ENCODE data around the gene STRN.
"Not testable (repeated sequence)": the region's sequence is repeated elsewhere in the genome, so short reads cannot be mapped to it uniquely, and the experiment has no call there.

STRN gene

GRCh38 chr2:36964496-36965058 is 1.8 kb downstream of the STRN start:
- no peak for DNase-seq (ENCODE audit: low read depth, low spot score)

DNA sequence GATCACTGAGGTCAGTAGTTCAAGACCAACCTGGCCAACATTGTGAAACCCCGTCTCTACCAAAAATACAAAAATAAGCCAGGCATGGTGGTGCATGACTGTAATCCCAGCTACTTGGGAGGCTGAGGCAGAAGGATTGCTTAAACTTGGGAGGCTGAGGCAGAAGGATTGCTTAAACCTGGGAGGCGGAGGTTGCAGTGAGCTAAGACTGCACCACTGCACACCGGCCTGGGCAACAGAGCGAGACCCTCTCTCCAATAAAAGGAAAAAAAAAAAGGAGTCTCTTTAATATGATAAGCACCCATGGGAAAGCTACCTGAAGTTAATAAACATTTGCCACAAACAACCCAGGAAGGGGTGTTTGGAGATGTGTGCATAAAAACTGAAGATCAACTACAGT is 2.6 kb downstream of the STRN start:
- DNase-seq (ENCODE audit: low read depth, low spot score) = no peak

GRCh38 chr2:36963106-36963505 is 3.2 kb downstream of the STRN start:
- DNase-seq (ENCODE audit: low read depth, low spot score) = no peak

DNA sequence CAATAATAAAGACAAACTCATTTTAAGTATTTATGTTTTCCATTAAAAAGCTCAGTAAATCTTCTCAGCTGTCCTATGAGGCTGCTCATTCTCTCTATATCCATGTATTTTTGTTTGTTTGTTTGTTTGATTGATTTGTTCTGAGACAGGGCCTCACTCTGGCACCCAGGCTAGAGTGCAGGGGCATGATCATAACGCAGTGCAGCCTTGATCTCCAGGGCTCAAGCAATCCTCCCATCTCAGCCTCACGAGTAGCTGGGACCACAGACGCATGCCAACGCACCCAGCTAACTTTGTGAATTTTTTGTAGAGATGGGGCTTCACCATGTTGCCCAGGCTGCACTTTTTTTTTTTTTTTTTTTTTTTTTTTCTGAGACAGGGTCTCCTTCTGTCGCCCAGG is 5.6 kb downstream of the STRN start:
- no peak for DNase-seq (ENCODE audit: low read depth, low spot score)

DNA sequence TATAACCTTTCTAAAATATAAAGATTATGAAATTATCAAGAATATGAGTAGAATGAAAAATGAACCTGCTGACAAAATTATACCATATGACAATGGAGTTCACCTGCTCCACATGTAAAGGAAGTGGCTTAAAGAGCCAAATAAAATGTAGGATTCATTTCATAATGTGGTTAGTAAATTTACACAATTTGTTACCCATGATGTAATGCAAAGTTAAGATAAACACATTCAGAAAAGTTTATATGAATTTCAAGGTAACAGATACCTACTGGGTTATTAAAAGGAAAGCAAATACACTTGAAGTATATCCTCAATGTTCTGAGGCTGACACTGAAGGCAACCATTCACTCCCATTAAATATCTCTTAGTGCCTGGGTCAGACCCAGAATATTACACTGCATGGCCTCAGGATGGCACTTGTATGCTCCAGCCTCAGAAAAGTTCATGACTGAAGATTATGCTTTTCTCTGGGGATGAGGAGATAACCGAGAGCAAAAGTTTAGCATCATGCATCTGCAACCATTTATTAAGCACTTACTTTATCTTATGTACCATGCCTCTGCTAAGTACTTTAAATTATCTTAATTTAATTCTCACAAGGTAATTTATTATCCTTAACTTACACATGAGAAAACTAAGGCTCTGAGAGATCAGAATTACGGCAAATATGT is 6.2 kb downstream of the STRN start:
- no peak for DNase-seq (ENCODE audit: low read depth, low spot score)

DNA sequence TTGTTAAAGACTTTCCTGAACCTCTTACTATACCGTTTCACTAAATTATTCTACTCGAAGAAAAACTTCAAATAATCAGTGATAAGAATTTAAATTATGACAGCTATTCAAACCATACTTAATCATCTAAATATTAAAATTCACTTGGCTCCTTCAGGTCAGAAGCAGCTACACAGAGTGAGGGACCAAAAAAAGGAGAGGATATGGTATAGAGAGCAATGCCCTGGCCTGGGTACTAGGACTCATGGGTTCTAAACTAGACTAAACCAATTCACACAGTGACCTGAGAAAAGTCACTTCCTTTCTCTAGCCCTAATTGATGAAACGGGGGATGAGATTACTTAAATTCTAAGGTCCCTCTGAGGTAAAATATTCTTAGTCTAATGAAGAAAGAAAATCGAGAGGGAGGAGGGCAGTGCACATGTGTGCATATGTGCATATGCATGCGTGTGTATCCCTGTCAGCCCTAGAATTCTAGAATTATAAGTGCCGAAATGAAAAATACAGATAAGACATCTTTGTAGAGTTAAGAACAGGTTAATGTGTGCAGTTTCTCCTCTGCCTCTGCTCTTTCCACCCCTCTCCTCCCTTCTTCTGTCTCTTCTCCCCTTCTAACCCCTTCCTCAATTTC is 11.2 kb downstream of the STRN start:
- no peak for DNase-seq (ENCODE audit: low read depth, low spot score)

GRCh38 chr2:36952748-36953197 is 13.6 kb downstream of the STRN start:
- DNase-seq (ENCODE audit: low read depth, low spot score) = no peak

DNA sequence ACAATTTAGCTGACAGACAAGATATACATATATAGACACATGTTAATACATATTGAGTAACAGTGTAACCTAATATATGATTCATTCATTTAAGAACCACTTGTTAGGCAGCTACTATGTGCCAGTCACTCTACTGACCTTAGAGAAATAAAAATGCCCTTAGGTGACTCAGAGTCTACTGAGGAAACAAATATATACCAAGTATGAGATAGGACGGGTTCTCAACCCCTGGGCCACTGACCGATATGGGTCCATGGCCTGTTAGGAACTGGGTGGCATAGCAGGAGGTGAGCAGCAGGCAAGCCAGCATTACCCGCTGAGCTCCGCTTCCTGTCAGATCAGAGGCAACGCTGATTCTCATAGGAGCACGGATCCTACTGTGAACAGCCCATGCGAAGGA is 14.8 kb downstream of the STRN start:
- DNase-seq (ENCODE audit: low read depth, low spot score) = no peak

DNA sequence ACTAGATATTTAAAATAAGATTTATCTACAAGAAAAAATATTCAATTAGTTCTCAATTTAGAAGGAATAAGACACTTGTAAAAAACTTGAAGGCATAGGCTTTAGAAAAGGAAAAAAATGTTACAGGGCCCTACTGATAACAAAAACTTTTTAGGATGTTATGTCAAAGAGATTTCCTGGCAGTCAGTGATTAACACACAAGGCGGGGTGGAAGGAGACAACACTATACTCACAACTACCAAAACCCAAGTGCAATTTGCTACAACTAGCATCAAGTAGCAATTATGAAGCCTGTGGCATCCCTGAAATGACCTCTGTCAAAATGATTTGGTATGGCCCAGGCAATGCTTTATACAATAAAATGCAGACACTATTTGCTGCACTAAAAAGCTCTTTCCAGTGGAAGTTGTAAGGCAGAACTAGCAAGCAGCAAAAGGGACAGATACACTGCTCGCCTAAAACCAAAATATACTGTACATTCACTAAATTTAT is 15.3 kb downstream of the STRN start:
- DNase-seq (ENCODE audit: low read depth, low spot score) = no peak

DNA sequence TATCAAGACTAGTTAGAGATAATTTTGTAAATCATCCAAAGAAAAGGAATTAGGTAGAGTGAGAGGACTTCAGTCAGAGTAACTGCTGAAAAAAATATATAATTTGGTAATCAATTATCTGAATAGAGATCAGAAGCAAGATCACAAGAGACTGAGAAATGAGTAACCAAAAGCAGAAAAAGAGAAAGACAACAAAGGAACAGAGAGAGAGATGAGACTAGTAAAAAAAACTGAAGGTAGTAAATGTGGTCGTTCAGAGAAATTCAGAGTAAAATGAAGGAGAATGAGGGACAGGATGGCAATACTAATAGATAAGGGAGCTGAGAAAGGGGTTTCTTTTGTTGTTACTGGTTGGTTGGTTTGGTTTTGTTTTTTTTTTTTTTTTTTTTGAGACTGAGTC is 16.5 kb downstream of the STRN start:
- no peak for DNase-seq (ENCODE audit: low read depth, low spot score)

GRCh38 chr2:36945240-36945639 is 21.1 kb downstream of the STRN start:
- DNase-seq (ENCODE audit: low read depth, low spot score) = not testable (repeated sequence)

DNA sequence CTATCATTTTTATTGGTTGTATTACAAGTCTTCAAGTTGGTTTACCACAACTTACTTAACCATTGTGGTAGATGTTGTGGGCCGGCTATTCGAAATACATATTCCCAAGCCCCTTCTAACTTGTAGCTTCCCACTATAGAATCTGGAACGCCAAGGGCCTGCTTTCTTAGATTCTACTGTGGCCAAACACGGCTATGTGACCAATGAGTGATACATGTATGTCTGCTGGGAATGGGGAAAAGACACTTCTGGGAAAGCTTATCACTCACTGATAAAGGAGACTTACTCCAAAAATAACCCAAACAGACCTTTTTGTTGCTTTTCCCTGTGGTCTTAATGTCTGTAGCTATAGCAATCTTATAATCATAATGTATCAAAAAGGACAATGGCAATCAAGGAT is 24.5 kb downstream of the STRN start:
- DNase-seq (ENCODE audit: low read depth, low spot score) = no peak

DNA sequence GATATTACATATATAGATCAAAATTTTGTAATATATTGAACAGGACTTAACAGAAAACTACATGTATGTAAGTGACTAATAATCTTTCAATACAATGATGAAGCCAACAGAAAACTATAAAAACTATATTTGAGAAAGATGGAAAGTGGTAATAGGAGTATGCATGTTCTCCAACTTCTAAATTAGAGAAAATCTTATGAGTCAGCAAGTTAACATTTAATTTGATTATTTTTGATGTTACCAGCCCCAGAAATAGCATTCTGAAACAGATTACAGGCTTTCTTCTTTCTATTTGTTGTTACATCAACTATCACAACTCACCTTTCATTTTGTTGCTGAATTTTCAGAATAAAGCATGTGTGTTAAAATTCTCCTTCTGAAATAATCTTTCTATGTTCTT is 29.8 kb downstream of the STRN start:
- not testable (repeated sequence) for DNase-seq (ENCODE audit: low read depth, low spot score)

- not testable (repeated sequence) for DNase-seq (ENCODE audit: low read depth, low spot score)
These were observed 34.6 kb downstream of the STRN start for GRCh38 chr2:36931688-36932087.

DNA sequence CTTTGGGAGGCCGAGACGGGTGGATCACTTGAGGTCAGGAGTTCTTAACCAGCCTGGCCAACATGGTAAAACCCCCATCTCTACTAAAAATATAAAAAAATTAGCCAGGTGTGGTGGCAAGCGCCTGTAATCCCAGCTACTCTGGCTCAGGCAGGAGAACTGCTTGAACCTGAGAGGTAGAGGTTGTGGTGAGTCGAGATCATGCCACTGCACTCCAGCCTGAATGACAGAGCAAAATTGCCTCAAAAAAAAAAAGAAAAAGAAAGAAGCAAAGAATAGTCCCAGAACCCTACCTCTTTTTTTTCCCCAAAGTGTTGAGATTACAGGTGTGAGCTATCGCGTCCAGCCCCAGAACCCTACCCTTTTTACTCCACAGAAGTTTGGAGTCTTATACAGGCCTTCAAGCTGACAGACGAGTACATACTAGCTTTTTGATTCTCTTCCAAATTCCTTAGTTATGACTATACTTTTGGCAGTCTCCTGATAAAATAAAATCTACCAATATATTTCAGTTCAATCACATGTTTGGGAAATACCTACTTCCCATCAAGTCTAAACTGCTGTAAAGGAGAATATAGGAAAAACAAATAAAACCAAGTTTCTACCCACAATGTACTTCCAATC is 35.4 kb downstream of the STRN start:
- not testable (repeated sequence) for DNase-seq (ENCODE audit: low read depth, low spot score)

DNA sequence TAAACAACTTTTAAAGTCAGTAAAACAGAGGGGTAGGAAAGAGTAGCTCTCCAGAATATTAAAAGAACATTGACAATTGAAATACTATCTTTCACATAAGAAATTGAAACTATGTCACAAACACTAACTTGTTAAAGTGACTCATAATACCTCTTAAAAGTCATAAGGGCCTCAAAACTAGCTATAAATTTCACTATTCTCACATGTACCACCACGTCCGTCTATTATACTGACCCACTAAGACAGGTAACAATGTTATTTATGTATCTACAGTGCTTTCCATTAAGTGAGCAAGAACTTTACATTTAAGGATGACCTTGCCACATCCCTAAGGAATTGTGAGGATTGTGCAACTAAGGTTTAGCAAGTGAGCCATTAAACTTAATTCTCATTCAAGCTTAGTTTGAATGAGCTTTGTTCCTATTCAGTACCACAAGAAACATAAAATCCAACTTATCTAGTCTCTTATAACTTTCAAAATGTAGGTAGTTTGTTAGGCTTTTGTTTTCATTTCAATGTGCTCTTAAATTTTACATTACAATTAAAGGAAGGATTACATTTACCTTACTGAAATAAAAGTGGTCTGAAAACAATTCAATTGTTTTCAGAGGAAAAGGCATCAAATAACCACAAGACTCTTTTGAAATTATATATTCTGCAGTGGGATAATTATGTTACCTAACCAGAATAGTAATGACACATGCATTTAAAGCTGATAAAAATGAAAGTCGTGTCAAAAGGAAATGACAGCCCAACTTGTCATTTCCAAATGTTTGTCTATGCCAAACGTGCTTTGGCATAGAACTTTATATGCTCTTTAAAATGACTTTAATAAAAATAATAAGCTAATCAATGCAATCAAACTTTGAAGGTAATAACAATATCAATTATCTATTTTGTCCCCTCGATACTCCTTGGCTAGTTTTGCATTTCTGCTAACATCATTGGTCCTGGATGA is 39.9 kb downstream of the STRN start:
- DNase-seq (ENCODE audit: low read depth, low spot score) = not testable (repeated sequence)

DNA sequence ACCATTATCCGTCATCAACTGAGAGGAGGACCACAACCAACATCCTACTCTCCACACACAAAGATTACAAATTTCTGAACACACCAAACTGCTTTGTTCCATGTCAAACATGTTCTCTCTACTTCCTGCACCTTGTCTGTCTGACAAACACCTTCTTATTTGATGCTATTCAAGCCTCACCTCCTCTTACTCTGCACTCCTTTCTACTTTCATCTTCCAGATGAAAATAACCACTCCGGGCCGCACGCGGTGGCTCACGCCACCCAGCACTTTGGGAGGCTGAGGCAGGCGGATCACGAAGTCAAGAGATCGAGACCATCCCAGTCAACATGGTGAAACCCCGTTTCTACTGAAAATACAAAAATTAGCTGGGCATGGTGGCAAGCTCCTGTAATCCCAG is 43.7 kb downstream of the STRN start:
- not testable (repeated sequence) for DNase-seq (ENCODE audit: low read depth, low spot score)

DNA sequence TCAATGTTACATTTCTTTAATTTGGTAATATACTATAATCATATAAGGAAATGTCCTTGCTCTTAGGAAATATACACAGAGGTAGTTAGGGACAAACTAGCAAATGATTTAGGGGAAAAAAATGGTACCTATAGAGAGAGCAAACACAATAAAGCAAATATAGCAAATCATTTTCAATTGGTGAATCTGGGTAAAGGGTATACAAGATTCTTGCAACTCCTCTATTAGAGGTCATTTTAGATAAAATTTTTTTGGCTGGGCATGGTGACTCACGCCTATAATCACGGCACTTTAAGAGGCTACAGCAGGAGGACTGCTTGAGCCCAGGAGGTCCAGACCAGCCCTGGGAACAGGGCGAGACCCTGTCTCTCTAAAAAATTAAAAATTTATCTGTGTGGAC is 44.4 kb downstream of the STRN start:
- no peak for DNase-seq (ENCODE audit: low read depth, low spot score)

DNA sequence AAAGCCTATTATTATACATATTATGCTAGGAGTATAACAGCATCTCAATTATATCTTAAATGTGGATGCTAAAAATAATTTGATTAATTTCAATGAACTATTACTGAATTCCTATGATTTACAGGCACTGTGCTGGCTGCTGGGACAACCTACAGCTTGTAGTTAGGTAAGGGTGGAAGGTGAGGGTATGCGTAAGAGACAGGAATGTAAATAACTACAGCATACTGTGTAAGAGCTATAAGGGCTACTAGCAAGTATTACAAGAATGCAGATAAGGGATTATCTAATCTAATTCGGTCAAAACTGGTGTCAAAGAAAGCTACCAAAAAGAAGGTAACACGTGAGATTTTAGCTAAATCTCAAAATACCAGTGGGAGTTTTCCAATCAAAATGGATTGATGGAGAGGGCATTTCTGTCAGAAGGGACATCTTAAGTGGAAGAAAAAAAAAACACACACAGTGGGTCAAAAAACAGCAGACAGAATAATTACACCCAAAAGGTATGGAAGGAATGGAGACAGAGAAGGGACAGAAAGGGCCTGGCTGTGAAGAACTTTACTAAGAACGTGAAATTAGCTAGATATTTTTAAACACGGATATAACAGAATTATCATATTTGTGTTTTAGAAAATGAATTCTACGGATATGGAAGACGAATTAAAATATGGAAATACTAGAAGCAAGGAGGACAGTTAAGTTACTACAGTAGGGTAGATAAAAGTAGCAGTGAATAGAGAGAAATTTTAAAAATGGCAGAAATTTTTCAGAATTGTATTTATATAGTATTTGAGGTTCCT is 47.1 kb downstream of the STRN start:
- no peak for DNase-seq (ENCODE audit: low read depth, low spot score)

GRCh38 chr2:36918307-36918706 is 48.0 kb downstream of the STRN start:
- DNase-seq (ENCODE audit: low read depth, low spot score) = no peak

DNA sequence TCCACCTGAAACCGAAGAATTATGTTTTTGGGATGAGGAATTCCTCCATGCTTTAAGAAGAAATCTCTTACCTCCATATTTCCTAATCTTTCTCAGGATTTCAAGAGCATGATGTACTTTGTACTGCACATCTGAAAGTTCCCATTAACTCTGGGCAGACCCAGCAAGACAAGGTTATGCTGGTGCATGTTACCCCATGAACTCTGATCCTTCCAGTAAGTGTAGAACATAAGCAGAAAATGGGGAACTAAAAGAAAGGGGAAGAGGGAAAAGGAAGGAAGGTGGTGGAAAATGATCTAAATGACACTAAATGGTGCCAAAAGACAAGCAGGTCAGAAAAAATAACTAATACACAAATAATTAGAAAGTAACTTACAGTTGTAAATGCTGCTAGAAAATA is 50.7 kb downstream of the STRN start:
- DNase-seq (ENCODE audit: low read depth, low spot score) = no peak
